Measurements from ENCODE around the gene GRIN3B.

DNA sequence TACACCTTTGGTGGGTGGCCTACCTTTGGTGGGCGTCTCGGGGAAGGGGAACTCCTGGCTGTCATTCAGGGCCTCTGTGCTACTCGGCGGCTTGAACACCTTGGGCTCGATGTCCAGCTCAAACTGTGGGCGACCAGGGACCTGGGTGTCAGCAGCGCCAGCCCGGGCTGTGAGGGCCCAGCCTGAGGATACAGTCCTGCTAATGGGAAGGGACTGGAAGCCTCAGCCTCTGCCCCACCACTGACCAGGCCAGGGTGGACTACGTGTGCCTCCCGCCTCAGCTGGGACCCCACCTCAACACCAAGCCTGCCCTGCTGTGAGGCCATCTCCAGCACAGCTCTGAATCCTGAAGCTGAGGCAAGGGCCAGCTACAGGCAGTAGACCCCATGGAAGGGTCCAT is 13.0 kb downstream of the GRIN3B start:
- TF ChIP-seq POLR2A (IDR thresholded peaks at IDR 0.05; ENCODE audit: low read depth, low read length) (0 out of 2 replicates have a peak, but pooled peaks have one; percentile 16), SPI1 (IDR thresholded peaks at IDR 0.05; ENCODE audit: low read depth, low read length) (no peak), POLR2AphosphoS5 (IDR thresholded peaks at IDR 0.05; ENCODE audit: low read depth, low read length) (no peak), TAF1 (IDR thresholded peaks at IDR 0.05; ENCODE audit: low read depth, low read length) (no peak), PAX5 (IDR thresholded peaks at IDR 0.05; ENCODE audit: insufficient read depth, low read length, severe bottlenecking) (no peak), POU2F2 (IDR thresholded peaks at IDR 0.05; ENCODE audit: low read depth, low read length) (no peak)

Measured in GM12891 (cell line).